Embryonic facial prominence (tissue), 1 donor: Measurements from ENCODE around the gene PDE4D.

Experiments
- DNase-seq: peaks from one replicate; pipeline ENCODE4 v3.0.0-alpha.2; 2016; ENCODE audit errors: extremely low spot score

The PDE4D gene

GRCh38 chr5:59149271-59149670, 744.3 kb downstream of the PDE4D start:
- DNase-seq, result no peak

DNA sequence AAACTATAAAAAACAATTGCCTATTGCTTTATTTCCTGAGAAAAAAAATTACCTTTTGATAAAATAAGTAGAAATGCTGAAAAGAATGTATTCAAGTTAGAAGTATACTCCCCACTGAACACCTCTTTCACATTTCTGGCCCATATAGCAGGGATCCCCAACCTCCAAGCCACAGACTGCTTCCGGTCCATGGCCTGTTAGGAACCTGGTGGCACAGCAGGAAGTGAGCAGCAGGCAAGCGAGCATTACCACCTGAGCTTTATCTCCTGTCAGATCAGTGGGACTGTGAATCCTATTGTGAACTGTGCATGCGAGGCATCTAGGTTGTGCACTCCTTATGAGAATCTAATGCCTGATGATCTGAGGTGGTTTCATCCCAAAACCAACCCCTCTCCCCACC, 746.8 kb downstream of the PDE4D start:
- no peak for DNase-seq

GRCh38 chr5:59143926-59144333, 749.6 kb downstream of the PDE4D start:
- DNase-seq, result no peak

DNA sequence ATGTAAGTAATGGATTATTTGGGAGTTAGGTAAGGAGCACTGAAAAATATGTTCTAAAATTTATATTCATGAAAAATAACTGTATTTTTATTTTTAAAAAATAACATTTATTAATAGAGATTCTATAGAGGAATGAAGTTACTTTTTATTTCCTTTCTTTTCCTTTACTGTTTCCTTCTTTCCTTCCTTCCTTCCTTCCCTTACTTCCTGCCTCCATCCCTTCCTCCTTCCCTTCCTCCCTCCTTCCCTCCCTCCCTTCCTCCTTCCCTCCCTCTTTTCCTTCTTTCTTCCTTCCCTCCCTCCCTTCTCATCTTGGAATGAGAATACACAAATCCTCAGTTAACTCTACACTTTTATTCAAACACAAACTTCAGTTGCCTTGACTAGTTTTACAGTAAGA, 750.6 kb downstream of the PDE4D start:
- no peak for DNase-seq

DNA sequence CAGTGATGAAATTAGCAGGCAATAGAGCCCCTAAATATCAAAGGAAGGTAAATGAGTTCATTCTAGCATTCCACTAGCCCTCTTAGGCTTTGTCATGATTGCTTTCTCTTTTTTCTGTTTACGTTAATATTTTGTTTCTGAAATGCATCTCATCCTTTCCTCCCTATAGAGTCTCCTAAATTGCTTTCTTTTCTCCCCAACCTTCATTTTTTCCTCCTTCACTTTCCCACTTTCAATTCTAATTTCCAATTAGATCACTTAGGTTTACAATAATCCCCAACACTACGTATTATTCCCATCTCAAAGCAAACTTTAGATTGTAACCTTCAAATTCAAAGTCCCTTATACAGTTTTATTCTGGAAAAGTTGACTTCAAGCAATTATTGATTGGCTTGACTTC, 751.4 kb downstream of the PDE4D start:
- DNase-seq, result no peak

DNA sequence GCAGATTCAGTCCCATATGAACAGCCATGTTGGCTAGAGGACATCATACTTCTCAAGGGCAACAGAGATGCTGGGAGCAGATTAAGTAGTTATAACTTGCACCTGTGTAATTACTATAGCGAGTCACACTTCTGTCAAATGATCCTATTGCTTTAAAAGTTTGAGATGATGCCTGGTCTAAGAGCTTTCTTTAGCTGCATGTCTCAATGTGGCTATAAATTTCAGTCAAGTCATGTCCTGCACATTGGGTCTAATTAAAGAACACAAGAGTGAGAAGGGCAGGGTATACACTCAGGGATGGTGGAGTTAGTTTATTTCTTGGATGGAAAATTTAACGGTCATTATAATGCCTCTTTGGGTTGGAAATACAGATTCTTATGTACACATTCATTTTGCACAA, 753.4 kb downstream of the PDE4D start:
- no peak for DNase-seq

GRCh38 chr5:59139695-59140094, 753.8 kb downstream of the PDE4D start:
- DNase-seq, result no peak

- no peak for DNase-seq
These were observed 755.0 kb downstream of the PDE4D start for GRCh38 chr5:59138509-59138908.

- DNase-seq, result no peak
These were observed 755.7 kb downstream of the PDE4D start for GRCh38 chr5:59137846-59138245.

GRCh38 chr5:59136549-59136948, 757.0 kb downstream of the PDE4D start:
- DNase-seq, result no peak

DNA sequence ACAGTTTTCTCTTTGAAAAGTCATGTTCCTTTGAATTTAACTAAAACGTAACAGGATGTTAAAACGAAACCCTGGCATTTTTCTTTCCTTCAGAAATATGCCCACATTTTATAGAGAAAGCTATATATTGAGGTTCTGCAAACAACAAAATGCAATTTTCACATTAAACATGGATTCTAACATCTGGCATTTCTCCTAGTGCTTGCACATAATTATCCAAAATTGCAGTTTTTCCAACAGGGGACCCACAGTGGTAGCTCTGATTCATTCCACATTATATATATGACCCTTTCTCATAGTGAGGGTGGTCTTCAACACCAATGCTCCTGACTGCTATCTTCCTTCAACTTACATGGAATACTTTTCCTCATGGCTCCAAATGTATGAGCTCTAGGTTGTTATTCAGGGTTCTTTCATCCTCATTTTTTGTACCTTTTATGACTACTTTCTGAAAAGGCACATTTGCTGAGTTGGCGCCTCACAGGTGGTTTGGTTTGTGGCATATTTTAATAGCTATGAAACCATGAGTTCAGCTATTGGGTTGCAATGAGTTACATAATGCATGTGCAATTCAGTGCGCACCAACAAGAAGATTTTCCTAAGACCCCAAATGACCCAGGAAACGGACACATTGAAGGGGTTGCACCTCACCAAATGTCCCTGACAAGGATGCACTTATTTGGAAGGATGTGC, 758.9 kb downstream of the PDE4D start:
- no peak for DNase-seq

GRCh38 chr5:59133764-59134261, 759.7 kb downstream of the PDE4D start:
- no peak for DNase-seq

DNA sequence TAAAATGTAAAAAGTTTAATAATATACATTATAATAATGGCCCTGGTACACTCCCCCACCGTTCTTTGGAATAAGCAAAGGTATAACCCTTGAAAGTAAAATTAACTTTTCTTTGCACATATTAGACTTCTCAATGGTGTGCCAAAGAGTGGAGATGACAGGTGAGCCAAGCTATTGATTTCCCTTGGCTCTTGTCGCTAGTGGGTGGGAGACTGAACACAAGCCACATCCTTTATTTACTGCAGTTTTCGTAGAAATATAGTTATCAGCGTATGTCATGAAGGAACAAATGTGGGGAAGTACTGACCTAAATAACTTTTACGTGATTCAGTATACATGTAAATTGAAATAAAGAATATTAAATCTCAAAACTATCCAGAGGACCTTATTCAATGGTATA, 761.4 kb downstream of the PDE4D start:
- no peak for DNase-seq

DNA sequence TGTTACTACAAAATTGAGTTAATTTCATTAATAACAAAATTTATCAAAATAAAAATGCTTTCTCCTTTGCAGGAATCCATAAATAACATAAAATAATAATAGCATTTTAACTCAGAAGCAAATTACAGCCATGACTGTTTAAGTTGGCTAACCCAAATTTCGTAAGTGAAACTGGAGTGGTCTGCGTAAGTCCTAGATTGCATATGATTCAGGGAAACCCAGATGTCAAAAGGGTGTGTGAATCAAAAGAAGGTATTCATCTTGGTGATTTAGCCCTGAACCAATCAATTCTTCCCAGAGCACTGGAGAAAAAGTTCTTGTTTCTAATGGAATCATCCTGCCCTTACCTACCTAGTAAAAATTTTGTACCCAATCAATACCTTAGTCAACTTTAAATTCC, 763.1 kb downstream of the PDE4D start:
- DNase-seq, result no peak

- no peak for DNase-seq
These were observed 764.8 kb downstream of the PDE4D start for GRCh38 chr5:59128646-59129290.

DNA sequence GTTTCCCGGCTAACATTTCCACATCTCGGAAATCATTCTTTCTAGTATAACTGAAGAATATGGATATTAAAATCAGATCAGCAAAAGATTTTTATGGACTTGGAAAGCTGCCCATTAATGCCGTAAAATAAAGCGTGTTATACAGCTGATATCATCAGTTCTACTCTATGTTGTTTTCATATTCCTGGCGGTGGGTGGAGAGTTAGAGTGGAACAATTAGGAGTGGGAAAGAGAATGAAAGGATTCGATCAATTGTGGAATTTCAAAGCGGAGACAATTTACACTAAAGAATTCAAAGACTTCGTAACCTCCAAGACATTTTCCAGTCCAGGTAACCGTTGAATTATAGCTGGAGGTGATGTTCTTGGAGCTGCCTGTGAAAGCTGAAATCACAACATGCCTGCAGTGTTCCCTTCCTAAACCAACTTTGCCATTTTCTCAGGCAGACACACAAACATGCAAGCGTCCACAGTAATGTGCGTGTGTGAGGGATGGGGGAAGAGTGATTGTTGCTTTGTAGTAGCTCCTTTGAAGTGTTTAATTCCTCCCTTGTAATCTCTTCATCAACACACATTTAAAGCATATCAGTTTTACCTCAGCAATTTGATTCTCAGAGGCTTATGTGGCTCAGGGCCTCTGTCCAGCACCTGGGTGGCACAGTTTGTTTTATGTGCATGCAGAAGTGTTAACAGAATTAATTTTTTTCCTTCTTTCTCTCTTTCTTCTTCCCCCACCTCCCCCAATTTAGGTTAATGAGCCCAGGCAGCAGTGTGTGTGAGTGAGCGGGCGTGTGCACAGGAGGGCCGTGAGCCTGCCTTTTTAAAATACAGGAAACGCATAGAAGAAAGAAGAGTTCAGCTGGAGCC, 766.6 kb downstream of the PDE4D start:
- no peak for DNase-seq

- no peak for DNase-seq
These were observed 767.4 kb downstream of the PDE4D start for GRCh38 chr5:59126016-59126707.

- DNase-seq, result no peak
These were observed 768.2 kb downstream of the PDE4D start for GRCh38 chr5:59125011-59125961.

- no peak for DNase-seq
These were observed 769.6 kb downstream of the PDE4D start for GRCh38 chr5:59123595-59124561.

- no peak for DNase-seq
These were observed 774.0 kb downstream of the PDE4D start for GRCh38 chr5:59119480-59119879.
